Endothelial cell of umbilical vein (primary cell): ENCODE data around the gene HSPBAP1.

Experiments
- EZH2 ChIP-seq: IDR thresholded peaks from 2 replicates; pipeline ENCODE4 v1.6.1; 2012; ENCODE audit warnings: borderline replicate concordance, low read depth, mild to moderate bottlenecking, moderate library complexity, low read length, inconsistent platforms; ENCODE audit not compliant: severe bottlenecking
- FOS ChIP-seq: IDR thresholded peaks from 2 replicates; pipeline ENCODE4 v1.6.1; 2011; ENCODE audit warnings: mild to moderate bottlenecking, low read length, moderate library complexity, borderline replicate concordance; ENCODE audit not compliant: insufficient read depth
- MAX ChIP-seq: IDR thresholded peaks from 2 replicates; pipeline ENCODE4 v1.6.1; 2011; ENCODE audit not compliant: insufficient read depth, insufficient read length
- POLR2A ChIP-seq: IDR thresholded peaks from 2 replicates; pipeline ENCODE4 v1.6.1; 2012; ENCODE audit warnings: low read depth, mild to moderate bottlenecking, control low read depth, low read length
- POLR2AphosphoS5 ChIP-seq: IDR thresholded peaks from 2 replicates; pipeline ENCODE4 v1.6.1; 2012; ENCODE audit warnings: low read depth, mild to moderate bottlenecking, control low read depth, low read length, moderate library complexity; ENCODE audit not compliant: insufficient read depth
- TF ChIP-seq, protein P1 (sequence below), 2 donors: IDR thresholded peaks; 1 replicate in 1 of 2; 2 replicates in 1 of 2; pipeline ENCODE4 v1.5.1; 2011; ENCODE audit warnings: low read length in 2 of 2, mild to moderate bottlenecking in 2 of 2, moderate library complexity in 2 of 2, control low read depth in 1 of 2, inconsistent platforms in 1 of 2, low read depth in 1 of 2; ENCODE audit not compliant: insufficient read depth in 1 of 2; ENCODE audit errors: extremely low read depth in 1 of 2

DNA sequence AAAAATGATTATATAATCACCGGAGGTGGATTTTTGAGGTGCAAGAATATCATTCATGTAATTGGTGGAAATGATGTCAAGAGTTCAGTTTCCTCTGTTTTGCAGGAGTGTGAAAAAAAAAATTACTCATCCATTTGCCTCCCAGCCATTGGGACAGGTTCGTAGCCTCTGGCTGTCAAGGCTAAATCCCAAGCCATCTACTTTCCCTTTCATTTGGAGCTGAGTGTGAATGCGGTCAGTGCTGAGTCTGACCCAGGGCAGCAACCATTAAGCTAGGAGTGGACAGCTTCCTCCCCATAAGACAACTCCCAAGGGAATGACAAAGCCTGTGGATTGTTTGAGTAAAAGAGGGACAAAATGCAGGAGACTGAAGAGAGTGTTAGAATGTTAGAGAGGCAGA lies 79.4 kb downstream of the HSPBAP1 start:
- TF ChIP-seq POLR2A (no peak), EZH2 (no peak), POLR2AphosphoS5 (no peak), MAX (no peak), FOS (no peak)
- TF ChIP-seq, protein P1, sequence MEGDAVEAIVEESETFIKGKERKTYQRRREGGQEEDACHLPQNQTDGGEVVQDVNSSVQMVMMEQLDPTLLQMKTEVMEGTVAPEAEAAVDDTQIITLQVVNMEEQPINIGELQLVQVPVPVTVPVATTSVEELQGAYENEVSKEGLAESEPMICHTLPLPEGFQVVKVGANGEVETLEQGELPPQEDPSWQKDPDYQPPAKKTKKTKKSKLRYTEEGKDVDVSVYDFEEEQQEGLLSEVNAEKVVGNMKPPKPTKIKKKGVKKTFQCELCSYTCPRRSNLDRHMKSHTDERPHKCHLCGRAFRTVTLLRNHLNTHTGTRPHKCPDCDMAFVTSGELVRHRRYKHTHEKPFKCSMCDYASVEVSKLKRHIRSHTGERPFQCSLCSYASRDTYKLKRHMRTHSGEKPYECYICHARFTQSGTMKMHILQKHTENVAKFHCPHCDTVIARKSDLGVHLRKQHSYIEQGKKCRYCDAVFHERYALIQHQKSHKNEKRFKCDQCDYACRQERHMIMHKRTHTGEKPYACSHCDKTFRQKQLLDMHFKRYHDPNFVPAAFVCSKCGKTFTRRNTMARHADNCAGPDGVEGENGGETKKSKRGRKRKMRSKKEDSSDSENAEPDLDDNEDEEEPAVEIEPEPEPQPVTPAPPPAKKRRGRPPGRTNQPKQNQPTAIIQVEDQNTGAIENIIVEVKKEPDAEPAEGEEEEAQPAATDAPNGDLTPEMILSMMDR (IDR thresholded peaks at IDR 0.05; ENCODE audit: extremely low read depth in 1 of 2, insufficient read depth in 1 of 2, low read depth in 1 of 2, low read length in 2 of 2), result no peak
